Osteoblast (primary cell): ENCODE data around the gene DHRSX. TPM values are rescaled to one million over a fixed set of nuclear protein-coding genes. Genes with fewer than 3 reads are reported as not detected.

Experiments
- DNase-seq: peaks from one replicate; pipeline ENCODE4 v3.0.0; 2011; ENCODE audit warnings: low spot score, mixed read lengths; ENCODE audit not compliant: insufficient read length; ENCODE audit errors: missing footprints
- H2AFZ ChIP-seq: 2 replicates; pipeline ENCODE4 v1.6.0; 2011; ENCODE audit warnings: mild to moderate bottlenecking, low read length
- H3K27ac ChIP-seq: 2 replicates; pipeline ENCODE4 v1.5.1; 2011; ENCODE audit warnings: mild to moderate bottlenecking, low read depth, low read length, moderate library complexity
- H3K27me3 ChIP-seq: 2 replicates; pipeline ENCODE4 v1.6.0; 2012; ENCODE audit warnings: mild to moderate bottlenecking, control low read depth, inconsistent platforms, low read length, moderate library complexity; ENCODE audit not compliant: insufficient read depth
- H3K36me3 ChIP-seq: 2 replicates; pipeline ENCODE4 v1.5.1; 2011; ENCODE audit warnings: mild to moderate bottlenecking, low read length, control low read depth, moderate library complexity; ENCODE audit not compliant: insufficient read depth
- H3K4me1 ChIP-seq: 2 replicates; pipeline ENCODE4 v1.5.1; 2011; ENCODE audit warnings: mild to moderate bottlenecking, low read length, control low read depth, moderate library complexity; ENCODE audit not compliant: insufficient read depth
- H3K4me2 ChIP-seq: 2 replicates; pipeline ENCODE4 v1.6.0; 2011; ENCODE audit warnings: mild to moderate bottlenecking, low read length; ENCODE audit not compliant: insufficient read depth
- H3K4me3 ChIP-seq: fragments of 200-600 bp; sonication (generic); 3 replicates; pipeline ENCODE4 v1.5.1; 2012; ENCODE audit warnings: mild to moderate bottlenecking, low read length, inconsistent platforms; ENCODE audit not compliant: insufficient read depth
- H3K79me2 ChIP-seq: 2 replicates; pipeline ENCODE4 v1.6.0; 2012; ENCODE audit warnings: mild to moderate bottlenecking, low read length, control low read depth, inconsistent platforms; ENCODE audit not compliant: insufficient read depth
- H3K9me3 ChIP-seq: 2 replicates; pipeline ENCODE4 v1.5.1; 2011; ENCODE audit warnings: low read depth, low read length, control low read depth
- H4K20me1 ChIP-seq: 2 replicates; pipeline ENCODE4 v1.6.0; 2012; ENCODE audit warnings: mild to moderate bottlenecking, low read length, control low read depth; ENCODE audit not compliant: insufficient read depth
- CTCF ChIP-seq: IDR thresholded peaks from 2 replicates; pipeline ENCODE4 v1.5.1; 2011; ENCODE audit warnings: mild to moderate bottlenecking, low read depth, low read length, moderate library complexity; ENCODE audit errors: extremely low read depth
- total RNA-seq: library from RNA; depleted of rRNA; stranded (reverse); fragments of >200 nt; gene quantifications from 2 replicates; pipeline ENCODE4 v1.2.3, GENCODE V29; 2012

Gene DHRSX
- total RNA-seq, 1 donor: 37.6 TPM

- no peak for DNase-seq
- Histone ChIP-seq H2AFZ (no peak overlapping the region), H3K27ac (no peak overlapping the region), H3K4me3 (no peak overlapping the region), H3K9me3 (no peaks in the 10 kb centered on the region), H4K20me1 (no peaks in the 10 kb centered on the region), H3K79me2 (no peaks in the 10 kb centered on the region), H3K4me2 (peak overlapping the region; percentile 52), H3K36me3 (no peaks in the 10 kb centered on the region), H3K4me1 (peaks cover 8% of the 10 kb centered on the region), H3K27me3 (no peaks in the 10 kb centered on the region)
- no peak for TF ChIP-seq CTCF
Observed at GRCh38 chrX:2321411-2321810, 179.4 kb downstream of the DHRSX start.

- peak overlapping the region; percentile 59 for H3K27ac ChIP-seq
- H3K79me2 ChIP-seq: no peaks in the 10 kb centered on the region
- H3K27me3 ChIP-seq: no peaks in the 10 kb centered on the region
- no peak for DNase-seq
- H3K4me2 ChIP-seq: peak overlapping the region; percentile 52
- peak overlapping the region; percentile 53 for H2AFZ ChIP-seq
- peak overlapping the region; percentile 23 for H3K4me3 ChIP-seq
- H4K20me1 ChIP-seq: no peaks in the 10 kb centered on the region
- no peaks in the 10 kb centered on the region for H3K9me3 ChIP-seq
- no peaks in the 10 kb centered on the region for H3K36me3 ChIP-seq
- peaks cover 8% of the 10 kb centered on the region for H3K4me1 ChIP-seq
- TF ChIP-seq CTCF: no peak
Observed at GRCh38 chrX:2320580-2321327, 180.0 kb downstream of the DHRSX start.

GRCh38 chrX:2320089-2320488, 180.7 kb downstream of the DHRSX start:
- TF ChIP-seq CTCF: no peak
- no peak overlapping the region for H3K27ac ChIP-seq
- no peak for DNase-seq

GRCh38 chrX:2318371-2318770, 182.4 kb downstream of the DHRSX start:
- no peak overlapping the region for H3K4me3 ChIP-seq
- no peaks in the 10 kb centered on the region for H3K79me2 ChIP-seq
- no peaks in the 10 kb centered on the region for H3K27me3 ChIP-seq
- H4K20me1 ChIP-seq: no peaks in the 10 kb centered on the region
- H3K36me3 ChIP-seq: no peaks in the 10 kb centered on the region
- DNase-seq: no peak
- no peak for TF ChIP-seq CTCF
- H2AFZ ChIP-seq: no peak overlapping the region
- no peak overlapping the region for H3K27ac ChIP-seq
- H3K4me1 ChIP-seq: peaks cover 8% of the 10 kb centered on the region
- H3K4me2 ChIP-seq: no peak overlapping the region
- H3K9me3 ChIP-seq: no peaks in the 10 kb centered on the region

More at GRCh38 chrX:2320089-2320488, 180.7 kb downstream of the DHRSX start:
- Histone ChIP-seq H3K36me3 (no peaks in the 10 kb centered on the region), H3K4me1 (peaks cover 8% of the 10 kb centered on the region), H3K4me2 (no peak overlapping the region), H3K27me3 (no peaks in the 10 kb centered on the region), H3K4me3 (no peak overlapping the region), H3K9me3 (no peaks in the 10 kb centered on the region), H3K79me2 (no peaks in the 10 kb centered on the region), H4K20me1 (no peaks in the 10 kb centered on the region), H2AFZ (no peak overlapping the region)
